ENCODE measurements around the gene MACROD2. TPM values are rescaled to one million over a fixed set of nuclear protein-coding genes. Genes with fewer than 3 reads are reported as not detected.

Gene MACROD2
- total RNA-seq, 2 donors from 2014 or later, result 0.95 to 4.2 TPM

DNA sequence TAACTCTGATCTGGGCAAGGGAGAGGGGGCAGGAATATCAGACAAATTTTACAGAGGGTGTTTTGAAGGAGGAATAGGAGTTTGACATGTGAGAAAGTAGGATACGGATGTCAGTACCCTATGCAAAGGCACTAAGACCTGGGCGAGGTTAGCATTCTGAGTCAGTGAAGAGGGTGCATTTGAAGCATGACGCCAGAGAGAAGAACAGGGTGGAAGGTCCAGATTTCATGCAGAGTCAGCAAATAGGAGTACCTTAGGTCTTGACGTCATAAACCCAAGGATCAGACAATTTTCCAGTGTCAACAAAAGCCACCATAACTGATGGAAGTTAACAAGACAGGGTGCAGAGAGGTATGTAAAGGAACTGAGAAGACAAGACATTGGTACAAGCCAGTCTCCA is 1738.7 kb downstream of the MACROD2 start:
- TF ChIP-seq, protein P1, sequence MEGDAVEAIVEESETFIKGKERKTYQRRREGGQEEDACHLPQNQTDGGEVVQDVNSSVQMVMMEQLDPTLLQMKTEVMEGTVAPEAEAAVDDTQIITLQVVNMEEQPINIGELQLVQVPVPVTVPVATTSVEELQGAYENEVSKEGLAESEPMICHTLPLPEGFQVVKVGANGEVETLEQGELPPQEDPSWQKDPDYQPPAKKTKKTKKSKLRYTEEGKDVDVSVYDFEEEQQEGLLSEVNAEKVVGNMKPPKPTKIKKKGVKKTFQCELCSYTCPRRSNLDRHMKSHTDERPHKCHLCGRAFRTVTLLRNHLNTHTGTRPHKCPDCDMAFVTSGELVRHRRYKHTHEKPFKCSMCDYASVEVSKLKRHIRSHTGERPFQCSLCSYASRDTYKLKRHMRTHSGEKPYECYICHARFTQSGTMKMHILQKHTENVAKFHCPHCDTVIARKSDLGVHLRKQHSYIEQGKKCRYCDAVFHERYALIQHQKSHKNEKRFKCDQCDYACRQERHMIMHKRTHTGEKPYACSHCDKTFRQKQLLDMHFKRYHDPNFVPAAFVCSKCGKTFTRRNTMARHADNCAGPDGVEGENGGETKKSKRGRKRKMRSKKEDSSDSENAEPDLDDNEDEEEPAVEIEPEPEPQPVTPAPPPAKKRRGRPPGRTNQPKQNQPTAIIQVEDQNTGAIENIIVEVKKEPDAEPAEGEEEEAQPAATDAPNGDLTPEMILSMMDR (IDR thresholded peaks at IDR 0.05), result no peak
- H3K36me3 ChIP-seq, result no peaks in the 10 kb centered on the region
- H3K27ac ChIP-seq, result no peak overlapping the region
- no peaks in the 10 kb centered on the region for H3K27me3 ChIP-seq (replicated peaks; ENCODE audit: insufficient read depth)
- DNase-seq (ENCODE audit: low spot score), result no peak
- H3K4me3 ChIP-seq, result no peak overlapping the region
- H3K4me1 ChIP-seq (ENCODE audit: control insufficient read depth in 1 of 2, low read depth in 2 of 2), result no peaks in the 10 kb centered on the region
- no peak for ATAC-seq (ENCODE audit: insufficient number of reproducible peaks, low FRiP score, low read depth)
- no peaks in the 10 kb centered on the region for H3K9me3 ChIP-seq

DNA sequence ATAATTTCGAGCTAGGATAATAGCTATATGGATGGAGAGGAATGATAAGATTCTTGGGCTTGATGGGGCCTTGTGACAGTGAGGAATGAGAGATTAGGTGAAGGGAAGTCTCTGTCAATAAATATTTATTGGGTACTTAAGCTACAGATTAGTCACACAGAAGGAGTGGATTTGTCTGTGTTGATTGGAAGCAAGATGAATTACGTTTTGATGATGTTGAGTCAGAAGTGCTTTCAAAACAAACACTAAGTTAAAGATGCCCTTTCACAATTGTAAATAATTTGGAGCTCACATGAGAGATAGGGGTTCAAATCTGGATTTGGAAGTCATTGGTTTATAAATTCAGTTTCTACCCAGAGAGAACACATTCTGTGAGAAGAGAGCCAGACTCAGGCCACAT is 1743.7 kb downstream of the MACROD2 start:
- no peak overlapping the region for H3K4me3 ChIP-seq
- no peaks in the 10 kb centered on the region for H3K27me3 ChIP-seq (replicated peaks; ENCODE audit: insufficient read depth)
- H3K9me3 ChIP-seq, result no peaks in the 10 kb centered on the region
- no peak overlapping the region for H3K27ac ChIP-seq
- ATAC-seq (ENCODE audit: insufficient number of reproducible peaks, low FRiP score, low read depth) (no peak), DNase-seq (ENCODE audit: low spot score) (no peak)
- TF ChIP-seq, protein P1 (IDR thresholded peaks at IDR 0.05), result no peak
- no peaks in the 10 kb centered on the region for H3K36me3 ChIP-seq
- H3K4me1 ChIP-seq (ENCODE audit: control insufficient read depth in 1 of 2, low read depth in 2 of 2), result no peaks in the 10 kb centered on the region

DNA sequence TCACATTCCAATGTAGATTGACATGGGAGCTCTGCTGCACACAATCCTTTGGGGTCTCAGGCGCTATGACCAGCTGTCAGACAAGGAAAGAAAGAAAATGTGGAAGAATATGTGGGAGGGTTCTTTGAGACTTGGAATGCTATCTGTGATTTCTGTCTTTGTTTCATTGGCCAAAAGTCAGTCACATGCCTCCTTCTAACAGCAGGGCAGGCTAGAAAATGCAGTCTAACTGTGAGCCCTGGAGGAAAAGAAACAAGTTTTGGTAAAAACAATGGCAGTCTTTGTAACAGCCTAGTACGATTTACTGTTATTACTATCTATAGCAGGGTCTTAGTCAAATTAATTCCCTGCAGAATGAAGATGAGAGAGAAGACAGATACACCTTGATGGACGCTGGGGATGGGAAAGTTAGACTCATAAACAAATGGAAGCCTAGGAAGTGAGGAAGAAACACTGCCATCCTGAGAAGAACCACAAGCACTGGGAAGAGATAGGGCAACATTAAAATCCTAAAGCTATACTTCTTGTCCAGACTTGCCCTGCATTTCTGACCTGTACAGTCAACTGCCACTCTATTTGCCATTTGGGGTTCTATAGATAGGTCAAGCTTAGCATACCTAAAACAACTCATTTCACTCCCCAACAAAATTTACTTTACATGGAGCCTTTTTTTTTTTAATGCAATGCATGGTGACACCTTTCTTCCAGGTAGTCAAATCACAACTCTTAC is 1744.9 kb downstream of the MACROD2 start:
- Histone ChIP-seq H3K4me3 (no peak overlapping the region), H3K27me3 (replicated peaks; ENCODE audit: insufficient read depth) (no peaks in the 10 kb centered on the region), H3K4me1 (ENCODE audit: control insufficient read depth in 1 of 2, low read depth in 2 of 2) (no peaks in the 10 kb centered on the region), H3K9me3 (no peaks in the 10 kb centered on the region), H3K27ac (no peak overlapping the region), H3K36me3 (no peaks in the 10 kb centered on the region)
- ATAC-seq (ENCODE audit: insufficient number of reproducible peaks, low FRiP score, low read depth) (no peak), DNase-seq (ENCODE audit: low spot score) (no peak)
- TF ChIP-seq, protein P1 (IDR thresholded peaks at IDR 0.05), result no peak

DNA sequence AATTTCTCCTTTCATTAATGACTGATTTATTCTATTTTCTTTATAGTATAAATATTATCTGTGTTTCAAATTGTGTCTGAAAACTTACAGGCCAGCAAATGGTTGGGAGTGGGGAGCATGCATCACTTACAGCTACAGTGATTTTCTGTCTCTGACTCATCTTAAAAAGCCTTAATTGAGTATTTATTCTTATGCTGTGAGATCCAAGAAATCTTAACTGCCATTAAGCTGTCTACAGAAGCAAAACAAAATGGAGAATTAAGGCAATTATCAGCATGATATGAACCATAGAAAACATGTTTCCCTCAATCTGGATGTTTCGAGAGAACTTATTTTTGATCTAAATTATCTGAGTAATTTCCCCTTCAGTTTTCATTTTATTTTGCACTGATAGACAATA is 1746.8 kb downstream of the MACROD2 start:
- ATAC-seq (ENCODE audit: insufficient number of reproducible peaks, low FRiP score, low read depth) (no peak), DNase-seq (ENCODE audit: low spot score) (no peak)
- TF ChIP-seq, protein P1 (IDR thresholded peaks at IDR 0.05), result no peak
- no peaks in the 10 kb centered on the region for H3K36me3 ChIP-seq
- H3K4me1 ChIP-seq (ENCODE audit: control insufficient read depth in 1 of 2, low read depth in 2 of 2), result no peaks in the 10 kb centered on the region
- H3K27me3 ChIP-seq (replicated peaks; ENCODE audit: insufficient read depth), result no peaks in the 10 kb centered on the region
- no peak overlapping the region for H3K27ac ChIP-seq
- no peak overlapping the region for H3K4me3 ChIP-seq
- no peaks in the 10 kb centered on the region for H3K9me3 ChIP-seq

DNA sequence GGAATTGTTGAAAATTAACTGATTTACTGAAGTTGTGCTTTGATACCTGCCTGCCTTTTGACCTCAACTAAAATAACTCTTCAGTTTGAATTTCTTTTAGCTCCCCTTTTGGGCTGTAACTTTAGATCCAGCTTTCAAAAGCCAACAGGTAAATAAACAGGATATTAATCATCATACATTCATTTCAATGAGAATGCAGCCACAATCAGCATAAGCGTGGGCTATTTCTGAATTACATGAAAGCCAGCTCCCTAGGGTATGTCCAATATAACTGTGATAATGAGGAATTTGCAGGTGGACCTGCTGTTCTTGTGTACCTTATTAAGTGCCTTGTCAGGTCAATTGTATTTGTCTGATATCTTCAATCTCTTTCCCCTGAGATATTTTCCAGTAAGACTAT is 1747.3 kb downstream of the MACROD2 start:
- Histone ChIP-seq H3K27me3 (replicated peaks; ENCODE audit: insufficient read depth) (no peaks in the 10 kb centered on the region), H3K4me1 (ENCODE audit: control insufficient read depth in 1 of 2, low read depth in 2 of 2) (no peaks in the 10 kb centered on the region), H3K27ac (no peak overlapping the region), H3K4me3 (no peak overlapping the region), H3K9me3 (no peaks in the 10 kb centered on the region), H3K36me3 (no peaks in the 10 kb centered on the region)
- TF ChIP-seq, protein P1 (IDR thresholded peaks at IDR 0.05), result no peak
- DNase-seq (ENCODE audit: low spot score) (no peak), ATAC-seq (ENCODE audit: insufficient number of reproducible peaks, low FRiP score, low read depth) (no peak)
